Stimulated activated CD8-positive, alpha-beta memory T cell treated with anti-CD3 and anti-CD28 coated beads, Interleukin-12 subunit alpha, Interleukin-12 subunit beta, amount 100 ng/mL, for 24 hours (primary cell): ENCODE measurements around the gene JSRP1.

Experiments used
- DNase-seq: peaks from one replicate; pipeline ENCODE4 v3.0.0-alpha.2; 2020; ENCODE audit errors: extremely low read depth

JSRP1 gene

DNA sequence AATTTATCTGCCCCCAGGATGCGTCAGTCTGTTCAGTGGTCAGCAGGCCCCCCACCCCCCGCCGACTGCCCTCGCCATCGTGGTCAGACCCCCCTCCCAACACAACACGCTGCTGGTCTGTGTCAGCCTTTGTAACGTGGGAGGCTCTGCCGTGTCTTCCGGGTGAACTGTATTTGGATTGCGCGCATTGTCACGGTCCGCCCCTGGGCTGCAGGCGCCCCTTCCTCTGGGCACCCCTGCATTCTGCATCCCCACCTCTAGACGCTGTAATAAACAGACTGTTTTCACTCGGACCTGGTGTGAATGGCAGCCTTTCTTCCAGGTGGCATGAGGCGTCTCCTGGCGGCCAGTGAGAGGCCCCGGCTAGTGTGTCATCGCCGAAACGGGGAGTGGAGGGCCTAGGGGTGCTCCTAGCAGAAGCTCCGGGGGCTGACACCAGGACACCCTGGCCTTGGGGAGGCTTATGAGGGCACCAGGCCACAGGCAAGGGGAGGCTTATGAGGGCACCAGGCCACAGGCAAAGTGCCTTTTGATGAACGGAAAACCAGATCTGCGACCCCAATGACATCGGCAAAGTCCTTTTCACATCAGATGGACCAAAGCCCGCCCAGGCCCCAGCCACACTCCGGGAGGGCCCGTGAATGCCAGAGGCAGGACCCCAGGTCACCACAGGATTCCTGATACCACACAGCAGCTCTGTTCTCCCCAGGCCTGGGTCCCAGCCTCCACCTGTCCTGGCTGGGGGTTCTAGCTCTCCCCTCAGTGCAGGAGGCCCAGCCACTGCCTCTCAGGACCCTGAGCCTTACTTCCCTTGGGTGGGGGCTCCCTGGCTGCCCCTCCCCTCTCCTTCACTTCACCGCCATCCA, 23.7 kb downstream of the JSRP1 start:
- DNase-seq = no peak

DNA sequence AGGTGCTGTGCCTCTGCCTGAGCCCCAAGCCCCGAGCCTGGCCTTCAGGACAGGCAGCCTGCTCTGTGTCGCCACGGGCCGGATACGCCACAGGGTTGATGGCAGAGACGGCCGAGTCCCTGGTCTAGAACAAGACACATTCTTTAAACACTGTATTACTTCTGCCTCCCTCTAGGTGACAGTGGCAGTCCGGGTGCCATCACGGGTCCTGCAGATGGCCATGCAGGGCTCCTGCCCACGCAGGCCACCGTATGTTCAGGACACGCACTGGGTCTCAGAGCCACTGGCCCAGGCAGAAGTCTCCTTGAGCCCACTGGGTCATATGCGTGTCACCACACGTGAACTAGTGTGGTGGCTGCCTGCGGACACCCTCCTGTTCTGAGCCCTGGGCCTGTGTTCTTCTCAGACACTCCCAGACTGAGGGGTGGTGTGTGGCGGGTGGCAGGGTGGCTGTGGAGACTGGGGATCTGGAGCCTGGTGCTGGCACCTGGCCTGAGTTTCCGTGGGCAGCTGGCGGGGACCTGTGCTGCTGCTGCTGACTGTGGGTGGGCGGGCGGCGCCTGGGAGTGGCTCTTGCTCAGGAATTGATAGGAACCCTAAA, 24.5 kb downstream of the JSRP1 start:
- DNase-seq = no peak

DNA sequence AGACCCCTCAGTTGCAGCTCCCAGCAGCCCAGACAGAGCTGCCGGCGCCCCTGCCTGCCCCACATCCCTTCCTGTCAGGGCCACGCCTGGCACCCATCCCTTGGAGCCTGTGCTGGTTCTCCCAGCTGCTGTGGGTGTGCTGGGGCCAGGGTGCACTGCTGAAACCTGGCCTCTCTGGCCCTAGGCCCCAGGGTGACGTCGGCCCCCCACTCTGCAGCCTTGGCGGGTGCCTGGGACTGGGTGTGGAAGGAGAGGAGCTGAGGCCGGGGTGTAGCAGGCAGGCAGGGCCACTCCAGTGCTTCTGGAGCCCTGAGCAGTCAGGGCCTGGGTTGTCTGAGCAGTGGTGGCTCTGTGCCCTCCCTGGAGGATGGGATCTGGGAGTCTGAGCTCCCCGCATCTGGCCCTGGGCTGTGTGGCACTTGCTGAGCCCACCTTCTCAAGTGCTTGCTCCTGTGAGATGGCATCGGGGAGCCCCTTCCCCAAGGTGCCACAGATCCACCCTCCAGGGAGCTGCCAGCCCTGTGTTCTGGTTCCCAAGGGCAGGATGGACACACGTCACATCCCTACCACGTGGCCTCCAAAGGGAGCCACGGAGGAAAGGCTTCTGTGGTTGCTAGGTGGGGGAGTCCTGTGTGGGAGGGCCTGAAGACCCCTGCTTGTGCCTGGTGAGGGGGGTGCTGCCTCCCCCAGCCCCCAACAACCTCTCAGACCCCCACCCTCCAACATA, 25.2 kb downstream of the JSRP1 start:
- DNase-seq = no peak

DNA sequence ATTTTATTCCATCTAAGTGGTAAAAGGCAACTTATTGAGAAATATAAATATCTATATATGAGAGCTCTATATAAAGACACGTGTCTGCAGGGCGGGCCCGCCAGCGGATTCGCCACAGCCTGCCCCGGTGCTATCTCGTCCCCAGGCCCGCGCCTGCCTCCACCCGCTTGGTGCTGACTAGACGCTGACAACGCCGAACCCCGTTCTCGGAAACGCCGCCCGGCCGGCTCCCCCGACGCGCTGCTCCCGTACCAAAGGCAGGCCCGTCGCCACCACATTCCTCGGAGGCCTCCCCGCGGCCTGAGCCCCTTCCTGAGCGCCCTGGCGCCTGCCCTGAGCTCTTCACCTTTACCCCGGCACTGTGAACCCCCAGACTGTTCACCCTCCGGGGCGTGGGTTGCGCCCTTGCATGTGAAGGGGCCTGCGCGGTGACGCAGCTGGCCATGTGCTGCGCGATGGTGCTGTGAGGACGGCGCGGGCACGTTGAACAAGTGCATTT, 26.1 kb downstream of the JSRP1 start:
- no peak for DNase-seq

DNA sequence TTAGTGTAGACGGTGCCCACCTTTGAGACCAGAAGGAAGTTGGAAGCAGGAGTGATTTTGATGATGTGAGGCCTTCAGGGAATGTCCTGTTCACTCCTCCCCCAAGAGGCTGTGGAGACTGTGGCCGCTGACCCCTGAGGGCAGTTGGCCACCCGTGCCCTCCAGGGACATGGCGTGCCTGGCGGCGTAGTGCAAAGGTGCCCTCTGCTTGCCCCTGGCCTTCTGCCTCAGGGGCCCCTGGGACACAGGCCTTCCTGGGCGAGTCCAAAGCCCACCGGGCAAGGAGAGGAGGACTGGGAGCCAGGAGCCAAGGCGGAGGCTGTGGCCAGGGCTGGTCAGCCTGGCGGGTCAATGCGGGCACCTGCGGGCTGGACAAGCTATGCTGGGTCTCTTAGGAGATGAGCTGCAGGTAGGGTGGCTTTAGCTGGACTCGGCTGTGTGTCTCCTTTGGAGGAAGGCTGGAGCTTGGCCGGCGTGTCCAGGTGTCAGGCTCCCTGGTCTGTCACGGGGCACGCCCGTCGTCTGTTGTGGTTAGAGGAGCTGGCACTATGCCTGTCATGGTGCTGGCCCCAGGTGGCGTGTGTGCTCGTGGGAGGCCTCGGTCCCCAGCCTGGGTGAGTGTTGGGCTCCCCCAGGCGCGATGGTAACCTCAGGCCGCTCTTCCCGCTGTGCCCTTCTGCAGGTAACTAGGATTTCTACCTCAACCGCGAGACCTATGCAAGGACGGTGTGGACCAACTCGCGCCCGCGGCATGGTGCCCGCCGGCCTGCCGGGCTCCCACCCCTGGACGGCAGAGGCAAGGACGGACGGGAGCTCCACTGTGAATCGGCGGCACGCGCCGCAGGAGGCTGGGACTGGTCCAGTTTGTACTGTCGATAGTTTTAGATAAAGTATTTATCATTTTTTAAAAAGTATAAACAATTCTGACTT, 26.8 kb downstream of the JSRP1 start:
- no peak for DNase-seq

DNA sequence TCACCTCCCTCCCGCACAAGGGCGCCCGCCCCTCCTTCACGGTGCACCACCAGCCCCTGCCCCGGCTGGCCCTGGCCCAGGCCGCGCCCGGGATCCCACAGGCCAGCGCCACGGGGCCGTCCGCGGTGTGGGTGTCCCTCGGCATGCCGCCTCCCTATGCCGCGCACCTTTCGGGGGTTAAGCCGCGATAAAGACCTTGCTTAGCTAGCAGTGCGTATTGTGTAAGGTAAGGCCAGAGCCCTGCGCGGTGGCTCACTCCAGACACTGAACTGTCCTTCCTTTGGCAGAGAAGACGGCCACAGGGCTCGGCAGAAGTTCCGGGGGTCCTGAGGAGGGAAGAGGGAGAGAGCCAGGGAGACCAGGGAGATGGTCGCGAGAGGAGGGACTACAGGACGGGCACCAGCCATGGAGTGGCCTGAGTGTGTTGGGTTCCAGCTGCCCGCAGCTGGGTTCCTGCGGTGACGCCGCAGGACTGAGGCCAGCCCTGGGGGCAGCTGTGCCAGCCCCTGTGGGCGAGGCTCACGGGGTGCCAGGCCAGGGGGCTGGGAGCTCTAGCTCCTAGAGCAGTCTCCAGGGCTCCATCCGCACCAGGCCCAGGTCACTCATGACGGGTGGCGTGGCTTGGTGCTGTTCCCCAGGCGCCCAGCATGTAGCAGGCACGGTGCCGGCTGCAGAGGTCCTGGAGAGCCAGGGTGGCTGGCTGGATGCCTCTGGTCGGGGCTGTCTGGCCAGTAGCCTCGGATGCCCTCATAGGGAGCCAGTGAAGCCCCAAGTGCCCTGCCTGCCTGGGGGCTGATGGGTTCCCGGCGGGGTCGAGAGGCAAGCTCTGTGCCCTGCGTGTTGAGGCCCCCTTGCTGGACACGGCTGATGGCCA, 27.8 kb downstream of the JSRP1 start:
- no peak for DNase-seq

DNA sequence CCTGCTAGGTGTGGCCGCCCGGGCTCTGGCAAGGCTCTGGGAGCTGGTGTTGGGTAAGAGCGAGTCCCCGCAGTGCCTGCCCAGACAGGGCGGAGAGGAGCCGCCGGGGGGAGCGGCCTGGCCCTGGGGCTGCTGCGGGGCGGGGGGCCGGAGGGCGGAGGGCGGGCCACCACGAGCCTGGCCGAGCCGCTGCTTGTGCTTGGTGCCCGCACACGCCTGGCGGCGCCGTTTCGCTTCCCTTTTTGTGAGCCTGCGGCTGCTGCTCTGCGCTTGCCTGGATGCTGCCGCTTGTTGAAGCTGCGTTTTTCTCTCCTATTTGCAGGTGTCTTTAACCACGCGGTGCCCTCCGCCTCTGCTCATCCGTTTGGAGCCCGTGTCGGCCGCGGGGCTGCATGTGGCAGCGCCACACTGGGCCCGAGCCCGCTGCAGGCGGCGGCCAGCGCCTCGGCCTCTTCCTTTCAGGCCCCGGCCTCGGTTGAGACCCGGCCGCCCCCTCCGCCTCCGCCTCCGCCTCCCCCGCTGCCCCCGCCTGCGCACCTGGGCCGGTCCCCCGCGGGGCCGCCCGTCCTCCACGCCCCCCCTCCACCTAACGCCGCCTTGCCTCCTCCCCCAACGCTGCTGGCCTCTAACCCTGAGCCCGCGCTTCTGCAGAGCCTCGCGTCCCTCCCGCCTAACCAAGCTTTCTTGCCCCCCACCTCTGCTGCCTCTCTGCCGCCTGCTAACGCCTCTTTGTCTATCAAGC, 28.6 kb downstream of the JSRP1 start:
- no peak for DNase-seq

DNA sequence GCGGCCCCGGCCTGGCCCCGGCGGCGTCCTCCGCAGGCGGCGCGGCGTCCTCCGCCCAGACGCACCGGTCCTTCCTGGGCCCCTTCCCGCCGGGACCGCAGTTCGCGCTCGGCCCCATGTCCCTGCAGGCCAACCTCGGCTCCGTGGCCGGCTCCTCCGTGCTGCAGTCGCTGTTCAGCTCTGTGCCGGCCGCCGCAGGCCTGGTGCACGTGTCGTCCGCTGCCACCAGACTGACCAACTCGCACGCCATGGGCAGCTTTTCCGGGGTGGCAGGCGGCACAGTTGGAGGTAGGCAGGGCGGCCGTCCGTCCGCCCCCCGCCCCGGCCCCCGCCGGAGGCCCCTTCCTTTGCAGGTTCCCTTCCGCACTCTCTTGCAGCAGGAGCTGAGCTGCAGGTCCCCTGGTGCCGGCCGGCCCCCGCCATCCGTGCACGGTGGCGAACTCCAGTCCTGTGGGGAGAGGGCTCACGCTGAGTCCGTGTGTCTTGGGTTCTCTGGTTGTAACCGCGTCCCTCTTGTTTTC, 29.3 kb downstream of the JSRP1 start:
- DNase-seq = no peak

DNA sequence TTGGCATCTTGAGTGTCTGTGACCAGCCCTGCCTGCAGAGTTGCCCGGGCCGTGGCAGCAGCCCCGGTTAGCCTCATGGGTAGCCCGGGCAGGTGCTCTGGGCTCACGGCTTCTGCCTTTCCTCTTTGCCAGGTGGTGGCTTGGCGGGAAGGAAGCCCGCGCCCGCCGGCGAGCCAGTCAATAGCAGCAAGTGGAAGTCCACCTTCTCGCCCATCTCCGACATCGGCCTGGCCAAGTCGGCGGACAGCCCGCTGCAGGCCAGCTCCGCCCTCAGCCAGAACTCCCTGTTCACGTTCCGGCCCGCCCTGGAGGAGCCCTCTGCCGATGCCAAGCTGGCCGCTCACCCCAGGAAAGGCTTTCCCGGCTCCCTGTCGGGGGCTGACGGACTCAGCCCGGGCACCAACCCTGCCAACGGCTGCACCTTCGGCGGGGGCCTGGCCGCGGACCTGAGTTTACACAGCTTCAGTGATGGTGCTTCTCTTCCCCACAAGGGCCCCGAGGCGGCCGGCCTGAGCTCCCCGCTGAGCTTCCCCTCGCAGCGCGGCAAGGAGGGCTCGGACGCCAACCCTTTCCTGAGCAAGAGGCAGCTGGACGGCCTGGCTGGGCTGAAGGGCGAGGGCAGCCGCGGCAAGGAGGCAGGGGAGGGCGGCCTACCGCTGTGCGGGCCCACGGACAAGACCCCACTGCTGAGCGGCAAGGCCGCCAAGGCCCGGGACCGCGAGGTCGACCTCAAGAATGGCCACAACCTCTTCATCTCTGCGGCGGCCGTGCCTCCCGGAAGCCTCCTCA, 30.0 kb downstream of the JSRP1 start:
- DNase-seq = no peak

DNA sequence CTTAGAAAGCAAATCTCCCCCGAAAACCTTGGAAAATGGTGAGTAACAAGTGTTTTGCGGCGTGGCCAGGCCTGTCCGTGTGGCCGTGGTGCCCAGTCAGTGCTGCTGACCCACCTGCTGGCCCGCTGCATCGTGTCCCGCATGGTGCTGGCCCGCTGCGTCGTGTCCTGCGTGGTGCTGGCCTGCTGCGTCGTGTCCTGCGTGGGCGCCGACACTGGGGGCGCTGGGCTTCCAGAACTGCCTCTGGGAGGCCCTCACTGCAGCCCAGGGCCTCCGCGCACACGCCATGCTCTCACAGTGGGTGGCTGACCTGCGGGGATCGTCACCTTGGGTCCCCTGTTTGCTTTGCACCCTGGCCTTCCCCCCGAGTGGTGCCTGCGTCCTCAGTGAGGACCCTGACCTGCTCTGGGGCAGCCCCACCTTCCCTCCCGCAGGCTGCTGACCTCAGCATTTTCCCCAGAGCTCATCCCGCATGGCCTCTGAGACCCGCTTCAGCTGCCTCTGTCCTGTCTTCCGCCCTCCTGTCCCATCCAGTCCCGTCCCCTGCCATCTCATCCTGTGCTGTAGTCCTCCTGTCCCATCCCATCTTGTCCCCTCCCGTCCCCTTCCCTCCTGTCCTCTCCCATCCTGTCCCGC, 30.7 kb downstream of the JSRP1 start:
- no peak for DNase-seq

DNA sequence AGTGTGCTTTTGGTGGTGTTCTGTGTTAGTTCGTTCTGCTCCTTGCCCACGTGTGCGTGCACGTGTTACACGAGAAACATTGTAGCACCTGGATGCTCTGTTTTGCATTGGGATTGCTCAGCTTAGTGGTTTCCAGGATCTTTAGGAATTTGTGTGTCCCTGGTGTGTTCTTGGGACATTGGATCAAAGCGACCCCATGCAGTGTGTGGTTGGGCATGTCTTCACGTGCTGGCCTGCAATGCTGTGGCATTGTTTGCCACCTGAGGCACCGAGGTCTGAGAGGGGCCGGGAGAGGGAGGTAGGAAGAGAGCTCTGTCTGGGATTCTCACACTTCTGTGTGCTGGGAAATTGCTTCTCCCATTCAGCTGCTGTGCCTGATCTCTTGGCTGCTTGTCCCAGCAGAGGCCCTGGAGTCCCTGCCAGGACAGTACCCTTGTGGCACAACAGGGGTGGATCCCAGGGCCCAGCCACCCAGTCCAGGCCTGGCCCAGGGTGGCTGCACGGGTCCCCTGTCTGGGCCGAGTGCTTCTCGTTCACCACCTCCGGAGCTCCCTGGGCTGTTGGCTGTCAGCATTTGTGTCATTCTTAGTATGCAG, 31.4 kb downstream of the JSRP1 start:
- DNase-seq = no peak

DNA sequence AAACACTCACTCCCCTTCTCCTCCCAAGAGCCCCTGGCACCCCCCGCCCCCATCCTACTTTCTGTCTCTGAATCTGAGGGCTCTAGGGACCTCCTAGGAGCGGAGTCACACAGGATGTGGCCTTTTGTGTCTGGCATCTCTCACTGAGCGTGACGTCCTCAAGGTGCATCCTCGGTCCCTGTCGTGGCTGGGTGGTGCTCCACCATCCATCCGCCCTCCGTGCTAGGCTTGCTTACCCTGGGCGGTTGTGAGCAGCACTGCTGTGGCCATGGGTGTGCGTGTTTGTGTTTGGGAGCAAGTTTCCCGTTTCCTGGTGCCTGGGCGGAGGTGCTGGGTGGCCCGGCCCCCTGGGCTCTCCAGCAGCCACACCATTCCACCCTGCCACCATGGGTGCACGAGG, 32.3 kb downstream of the JSRP1 start:
- no peak for DNase-seq

DNA sequence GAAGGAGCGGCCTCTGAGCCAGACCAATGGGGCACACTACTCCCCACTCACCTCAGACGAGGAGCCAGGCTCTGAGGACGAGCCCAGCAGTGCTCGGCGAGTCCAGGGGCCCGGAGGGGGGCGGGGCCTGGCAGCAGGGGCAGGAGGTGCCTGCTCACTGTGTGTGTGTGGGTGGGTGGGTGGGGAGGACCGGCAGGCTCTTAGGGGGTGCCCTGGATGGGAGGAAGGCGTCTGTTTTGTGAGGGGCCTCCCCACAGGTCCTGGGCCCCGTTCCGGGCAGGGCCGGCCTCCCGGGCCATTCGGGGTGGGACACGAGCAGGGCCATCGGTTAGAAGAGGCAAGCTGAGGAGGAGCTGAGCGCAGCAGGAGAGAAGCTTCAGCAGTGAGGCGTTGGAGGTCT, 32.8 kb downstream of the JSRP1 start:
- no peak for DNase-seq

DNA sequence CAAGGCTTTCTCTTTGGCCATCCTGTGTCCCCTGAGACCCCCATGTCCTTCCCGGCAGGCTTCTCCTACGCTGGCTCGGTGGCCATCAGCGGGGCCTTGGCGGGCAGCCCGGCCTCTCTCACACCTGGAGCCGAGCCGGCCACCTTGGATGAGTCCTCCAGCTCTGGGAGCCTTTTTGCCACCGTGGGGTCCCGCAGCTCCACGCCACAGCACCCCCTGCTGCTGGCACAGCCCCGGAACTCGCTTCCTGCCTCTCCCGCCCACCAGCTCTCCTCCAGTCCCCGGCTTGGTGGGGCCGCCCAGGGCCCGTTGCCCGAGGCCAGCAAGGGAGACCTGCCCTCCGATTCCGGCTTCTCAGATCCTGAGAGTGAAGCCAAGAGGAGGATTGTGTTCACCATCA, 34.3 kb downstream of the JSRP1 start:
- DNase-seq = no peak

DNA sequence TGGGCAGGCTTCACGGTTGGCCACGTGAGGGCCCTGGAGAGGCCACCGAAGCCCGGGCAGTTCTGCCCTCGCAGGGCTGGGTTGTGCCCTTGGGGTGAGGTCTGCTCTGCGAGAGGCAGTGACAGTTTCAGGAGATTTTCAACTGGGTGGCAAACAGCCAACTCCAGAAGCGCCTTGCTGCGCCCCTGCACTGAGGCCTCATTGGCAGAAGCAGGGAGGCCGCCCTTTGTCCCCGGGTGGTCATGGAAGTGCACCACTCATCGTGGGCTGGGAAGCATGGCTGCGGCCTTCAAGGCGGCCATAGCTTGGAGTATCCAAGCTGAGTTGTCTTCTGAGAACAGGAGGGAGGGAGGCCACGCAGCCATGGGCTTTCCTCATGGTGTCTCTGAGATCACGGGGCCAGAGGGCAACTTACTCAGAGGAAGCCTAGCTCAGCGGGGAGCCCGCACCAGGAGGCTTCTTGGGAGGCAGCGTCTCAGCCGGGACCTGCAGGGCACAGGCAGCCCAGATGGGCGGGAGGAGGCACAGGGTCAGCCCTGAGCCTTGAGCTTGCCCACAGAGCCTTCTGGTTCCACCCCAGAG, 34.9 kb downstream of the JSRP1 start:
- DNase-seq = no peak

DNA sequence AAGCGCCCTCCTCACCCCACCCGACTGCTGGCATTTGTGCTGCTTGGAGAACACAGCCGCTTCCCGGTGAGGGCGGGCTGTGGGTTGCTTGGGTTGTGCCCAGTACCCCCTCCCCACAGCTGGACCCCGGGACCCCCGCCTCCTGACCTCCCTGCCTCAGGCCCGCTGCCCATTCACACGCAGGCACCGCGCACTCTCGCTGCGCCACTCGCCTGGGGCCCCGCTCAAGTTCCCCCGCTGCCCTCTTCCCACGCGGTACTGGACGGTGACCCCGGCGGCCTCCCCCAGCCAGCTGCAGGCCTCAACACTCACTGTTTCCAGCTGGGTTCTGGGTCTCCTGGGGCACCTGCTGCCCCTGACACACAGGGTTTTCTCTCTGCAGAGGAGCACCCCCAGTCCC, 36.5 kb downstream of the JSRP1 start:
- DNase-seq = no peak

DNA sequence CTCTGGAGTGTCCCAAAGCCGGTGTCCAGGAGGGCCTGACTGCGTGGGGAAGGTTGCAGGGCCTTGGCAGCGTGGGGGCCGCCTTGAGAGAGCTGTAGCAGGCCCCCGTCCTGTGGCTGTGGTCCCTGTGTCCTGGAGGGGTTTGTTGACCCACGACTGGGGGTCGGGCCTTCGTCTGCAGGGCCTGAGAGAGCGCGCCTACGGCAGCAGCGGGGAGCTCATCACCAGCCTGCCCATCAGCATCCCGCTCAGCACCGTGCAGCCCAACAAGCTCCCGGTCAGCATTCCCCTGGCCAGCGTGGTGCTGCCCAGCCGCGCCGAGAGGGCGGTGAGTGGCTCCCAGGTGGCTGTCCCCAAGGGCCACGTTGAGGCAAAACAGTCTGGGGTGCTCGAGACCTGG, 38.6 kb downstream of the JSRP1 start:
- DNase-seq = no peak
